DOHH2 (cell line): ENCODE data around the gene ABCA9.
A peak's percentile ranks its signal among the peaks of the same experiment; 100 is the strongest.

Source experiments
- H3F3A ChIP-seq: fragments of 200-600 bp; sonication (generic), shearing (Covaris generic); 2 replicates; pipeline ENCODE4 v1.6.0; 2016; ENCODE audit warnings: antibody characterized with exemption, mild to moderate bottlenecking; ENCODE audit not compliant: control insufficient read depth, insufficient read depth
- H3K27ac ChIP-seq: fragments of 200-600 bp; sonication (generic); 2 replicates; pipeline ENCODE4 v1.5.1; 2014; ENCODE audit warnings: low read depth, mild to moderate bottlenecking, low read length, moderate library complexity
- H3K27me3 ChIP-seq: fragments of 200-600 bp; sonication (generic); 2 replicates; pipeline ENCODE4 v1.6.1; 2014; ENCODE audit warnings: mild to moderate bottlenecking, low read length, mixed read lengths; ENCODE audit not compliant: control insufficient read depth
- H3K36me3 ChIP-seq: fragments of 200-600 bp; sonication (generic); 2 replicates; pipeline ENCODE4 v1.6.1; 2014; ENCODE audit warnings: mild to moderate bottlenecking, low read length, moderate library complexity, mixed read lengths; ENCODE audit not compliant: control insufficient read depth
- H3K4me1 ChIP-seq: fragments of 200-600 bp; sonication (generic); 2 replicates; pipeline ENCODE4 v1.6.1; 2014; ENCODE audit warnings: mild to moderate bottlenecking, low read length, mixed read lengths; ENCODE audit not compliant: control insufficient read depth
- H3K4me2 ChIP-seq: fragments of 200-600 bp; sonication (generic); 2 replicates; pipeline ENCODE4 v1.6.0; 2014; ENCODE audit warnings: mild to moderate bottlenecking, low read length, moderate library complexity
- H3K4me3 ChIP-seq: fragments of 200-600 bp; sonication (generic); 2 replicates; pipeline ENCODE4 v1.5.1; 2014; ENCODE audit warnings: mild to moderate bottlenecking, low read length, mixed read lengths
- H3K79me2 ChIP-seq: fragments of 200-600 bp; sonication (generic); 2 replicates; pipeline ENCODE4 v1.6.1; 2014; ENCODE audit warnings: mild to moderate bottlenecking, low read length, mixed read lengths; ENCODE audit not compliant: control insufficient read depth
- H3K9me2 ChIP-seq: fragments of 200-600 bp; sonication (generic); replicated peaks from 2 replicates; pipeline ENCODE4 v1.6.1; 2014; ENCODE audit warnings: mild to moderate bottlenecking, low read length, mixed read lengths; ENCODE audit not compliant: control insufficient read depth
- H3K9me3 ChIP-seq: fragments of 200-600 bp; sonication (generic); 2 replicates; pipeline ENCODE4 v1.6.1; 2014; ENCODE audit warnings: antibody characterized with exemption, low read length, mixed read lengths; ENCODE audit not compliant: control insufficient read depth, insufficient read depth
- H4K20me1 ChIP-seq: fragments of 200-600 bp; sonication (generic); 2 replicates; pipeline ENCODE4 v1.6.0; 2014; ENCODE audit warnings: low read depth, mild to moderate bottlenecking, antibody characterized with exemption, low read length, moderate library complexity; ENCODE audit not compliant: control insufficient read depth, insufficient read depth
- EZH2phosphoT487 ChIP-seq: fragments of 200-600 bp; sonication (generic); IDR thresholded peaks from 2 replicates; pipeline ENCODE4 v1.6.1; 2017; ENCODE audit warnings: borderline replicate concordance, mild to moderate bottlenecking, antibody characterized with exemption, low read length, moderate library complexity, mixed read lengths
- TF ChIP-seq, protein P1 (sequence below): fragments of 200-600 bp; sonication (generic); IDR thresholded peaks from one replicate; pipeline ENCODE4 v1.5.1; 2014; ENCODE audit warnings: antibody characterized with exemption, mild to moderate bottlenecking, low read depth, low read length; ENCODE audit not compliant: poor library complexity, severe bottlenecking

ABCA9 gene

GRCh38 chr17:68973098-68973846 is 87.5 kb downstream of the ABCA9 start:
- Histone ChIP-seq H3K4me3 (no peak overlapping the region), H3K79me2 (no peaks in the 10 kb centered on the region), H3K4me1 (no peaks in the 10 kb centered on the region), H3K4me2 (no peak overlapping the region), H3K27me3 (no peaks in the 10 kb centered on the region), H3K36me3 (no peaks in the 10 kb centered on the region), H3K9me3 (no peaks in the 10 kb centered on the region), H3F3A (no peaks in the 10 kb centered on the region), H3K9me2 (no peaks in the 10 kb centered on the region), H4K20me1 (no peaks in the 10 kb centered on the region), H3K27ac (no peak overlapping the region)
- TF ChIP-seq EZH2phosphoT487: no peak
- TF ChIP-seq, protein P1, sequence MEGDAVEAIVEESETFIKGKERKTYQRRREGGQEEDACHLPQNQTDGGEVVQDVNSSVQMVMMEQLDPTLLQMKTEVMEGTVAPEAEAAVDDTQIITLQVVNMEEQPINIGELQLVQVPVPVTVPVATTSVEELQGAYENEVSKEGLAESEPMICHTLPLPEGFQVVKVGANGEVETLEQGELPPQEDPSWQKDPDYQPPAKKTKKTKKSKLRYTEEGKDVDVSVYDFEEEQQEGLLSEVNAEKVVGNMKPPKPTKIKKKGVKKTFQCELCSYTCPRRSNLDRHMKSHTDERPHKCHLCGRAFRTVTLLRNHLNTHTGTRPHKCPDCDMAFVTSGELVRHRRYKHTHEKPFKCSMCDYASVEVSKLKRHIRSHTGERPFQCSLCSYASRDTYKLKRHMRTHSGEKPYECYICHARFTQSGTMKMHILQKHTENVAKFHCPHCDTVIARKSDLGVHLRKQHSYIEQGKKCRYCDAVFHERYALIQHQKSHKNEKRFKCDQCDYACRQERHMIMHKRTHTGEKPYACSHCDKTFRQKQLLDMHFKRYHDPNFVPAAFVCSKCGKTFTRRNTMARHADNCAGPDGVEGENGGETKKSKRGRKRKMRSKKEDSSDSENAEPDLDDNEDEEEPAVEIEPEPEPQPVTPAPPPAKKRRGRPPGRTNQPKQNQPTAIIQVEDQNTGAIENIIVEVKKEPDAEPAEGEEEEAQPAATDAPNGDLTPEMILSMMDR: no peak

GRCh38 chr17:68972119-68972704 is 88.5 kb downstream of the ABCA9 start:
- no peaks in the 10 kb centered on the region for H3K9me3 ChIP-seq
- H4K20me1 ChIP-seq: no peaks in the 10 kb centered on the region
- H3K9me2 ChIP-seq: no peaks in the 10 kb centered on the region
- H3K4me2 ChIP-seq: no peak overlapping the region
- H3F3A ChIP-seq: no peaks in the 10 kb centered on the region
- no peaks in the 10 kb centered on the region for H3K79me2 ChIP-seq
- no peak overlapping the region for H3K27ac ChIP-seq
- H3K36me3 ChIP-seq: no peaks in the 10 kb centered on the region
- H3K4me3 ChIP-seq: no peak overlapping the region
- no peaks in the 10 kb centered on the region for H3K4me1 ChIP-seq
- no peak for TF ChIP-seq EZH2phosphoT487
- TF ChIP-seq, protein P1: peak; percentile 49
- no peaks in the 10 kb centered on the region for H3K27me3 ChIP-seq

GRCh38 chr17:68969101-68969500 is 91.6 kb downstream of the ABCA9 start:
- no peaks in the 10 kb centered on the region for H3K79me2 ChIP-seq
- H3K4me1 ChIP-seq: no peaks in the 10 kb centered on the region
- TF ChIP-seq, protein P1: no peak
- no peak for TF ChIP-seq EZH2phosphoT487
- no peaks in the 10 kb centered on the region for H3K27me3 ChIP-seq
- no peaks in the 10 kb centered on the region for H3F3A ChIP-seq
- no peaks in the 10 kb centered on the region for H3K36me3 ChIP-seq
- H3K4me3 ChIP-seq: no peak overlapping the region
- H3K9me2 ChIP-seq: no peaks in the 10 kb centered on the region
- no peak overlapping the region for H3K4me2 ChIP-seq
- no peak overlapping the region for H3K27ac ChIP-seq
- no peaks in the 10 kb centered on the region for H3K9me3 ChIP-seq
- no peaks in the 10 kb centered on the region for H4K20me1 ChIP-seq
